ENCODE results near the gene PRR20G. TPM values are rescaled to one million over a fixed set of nuclear protein-coding genes. Genes with fewer than 3 reads are reported as not detected.

Gene PRR20G
- total and polyA plus RNA-seq, 3 donors from 2014 or later: 9.1 to 12.8 (median 10.5) TPM

DNA sequence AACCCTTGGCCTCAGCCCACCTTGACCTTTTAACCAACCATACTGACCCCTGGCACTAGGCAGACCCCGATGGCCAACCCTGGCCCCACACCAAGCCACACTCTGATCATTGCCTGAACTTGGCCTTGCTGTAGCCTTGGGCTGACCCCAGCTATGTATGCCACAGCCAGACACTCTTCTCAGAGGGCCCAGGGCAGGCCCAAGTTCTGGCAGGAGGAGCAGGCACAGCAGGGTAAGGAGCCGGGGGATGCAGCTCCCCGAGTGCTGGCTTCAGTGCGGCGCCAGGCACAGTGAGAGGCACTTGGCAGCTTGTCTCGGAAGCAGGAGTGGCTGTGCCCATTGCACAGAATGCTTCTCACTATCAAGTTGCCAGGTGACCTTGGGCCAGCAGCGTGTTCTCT is 22.3 kb downstream of the PRR20G start:
- H3K27ac ChIP-seq: no peak overlapping the region
- 71 to 74% methylated on average over 2 to 7 of the region's 7 CpGs for WGBS, 2 donors
- TF ChIP-seq POLR2A (IDR thresholded peaks at IDR 0.05): no peak
- TF ChIP-seq, protein P1, sequence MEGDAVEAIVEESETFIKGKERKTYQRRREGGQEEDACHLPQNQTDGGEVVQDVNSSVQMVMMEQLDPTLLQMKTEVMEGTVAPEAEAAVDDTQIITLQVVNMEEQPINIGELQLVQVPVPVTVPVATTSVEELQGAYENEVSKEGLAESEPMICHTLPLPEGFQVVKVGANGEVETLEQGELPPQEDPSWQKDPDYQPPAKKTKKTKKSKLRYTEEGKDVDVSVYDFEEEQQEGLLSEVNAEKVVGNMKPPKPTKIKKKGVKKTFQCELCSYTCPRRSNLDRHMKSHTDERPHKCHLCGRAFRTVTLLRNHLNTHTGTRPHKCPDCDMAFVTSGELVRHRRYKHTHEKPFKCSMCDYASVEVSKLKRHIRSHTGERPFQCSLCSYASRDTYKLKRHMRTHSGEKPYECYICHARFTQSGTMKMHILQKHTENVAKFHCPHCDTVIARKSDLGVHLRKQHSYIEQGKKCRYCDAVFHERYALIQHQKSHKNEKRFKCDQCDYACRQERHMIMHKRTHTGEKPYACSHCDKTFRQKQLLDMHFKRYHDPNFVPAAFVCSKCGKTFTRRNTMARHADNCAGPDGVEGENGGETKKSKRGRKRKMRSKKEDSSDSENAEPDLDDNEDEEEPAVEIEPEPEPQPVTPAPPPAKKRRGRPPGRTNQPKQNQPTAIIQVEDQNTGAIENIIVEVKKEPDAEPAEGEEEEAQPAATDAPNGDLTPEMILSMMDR (IDR thresholded peaks at IDR 0.05): no peak
- H3K9me3 ChIP-seq: no peaks in the 10 kb centered on the region
- no peaks in the 10 kb centered on the region for H3K27me3 ChIP-seq
- H3K4me1 ChIP-seq: no peaks in the 10 kb centered on the region
- DNase-seq: no peak
- no peak overlapping the region for H3K4me3 ChIP-seq
- no peaks in the 10 kb centered on the region for H3K36me3 ChIP-seq (ENCODE audit: low read depth, missing control alignments)
- intact Hi-C loops (cut with DNase I; ENCODE audit: low total_unique reads): no loop called here

DNA sequence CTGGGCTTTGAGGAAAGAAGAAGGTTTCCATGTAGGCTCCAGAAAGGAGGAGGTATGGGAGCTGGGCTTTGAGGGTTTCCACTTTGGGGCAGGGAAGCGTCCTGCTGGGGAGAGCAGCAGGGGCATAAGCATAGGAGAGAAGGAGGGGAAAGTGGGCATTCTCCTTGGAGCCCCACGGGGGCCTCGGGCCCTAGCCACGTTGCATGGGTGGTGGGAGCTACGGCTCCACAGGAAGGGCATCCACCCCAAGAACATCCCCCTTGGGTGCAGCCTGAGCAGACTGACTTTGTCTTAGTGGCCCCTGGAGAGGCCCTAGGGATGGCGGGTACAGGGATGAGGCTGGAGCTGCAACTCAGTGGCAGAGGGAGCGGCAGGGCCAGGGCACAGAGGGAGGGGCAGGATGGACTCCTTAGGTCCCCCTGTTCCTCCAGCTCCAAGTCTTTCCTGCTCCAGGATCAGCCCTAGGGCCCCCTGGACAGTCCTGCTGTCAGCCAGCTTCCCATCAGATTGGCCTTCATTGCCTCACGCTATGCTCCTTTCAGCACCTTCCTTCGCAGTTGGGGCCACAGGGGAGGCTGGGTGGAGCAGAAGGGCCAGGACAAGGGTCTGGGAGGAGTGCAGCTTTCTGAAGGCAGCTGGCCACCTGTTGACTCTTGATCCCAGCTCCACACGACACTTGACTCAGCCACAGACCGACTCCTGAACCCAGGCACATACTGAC is 22.9 kb downstream of the PRR20G start:
- Histone ChIP-seq H3K36me3 (ENCODE audit: low read depth, missing control alignments) (no peaks in the 10 kb centered on the region), H3K27ac (no peak overlapping the region), H3K27me3 (no peaks in the 10 kb centered on the region), H3K4me3 (no peak overlapping the region), H3K9me3 (no peaks in the 10 kb centered on the region), H3K4me1 (no peaks in the 10 kb centered on the region)
- TF ChIP-seq POLR2A (IDR thresholded peaks at IDR 0.05): no peak
- TF ChIP-seq, protein P1 (IDR thresholded peaks at IDR 0.05): no peak
- intact Hi-C loops (cut with DNase I; ENCODE audit: low total_unique reads): no loop called here
- 91 to 95% methylated on average over 10 to 11 of the region's 11 CpGs for WGBS, 2 donors
- no peak for DNase-seq

DNA sequence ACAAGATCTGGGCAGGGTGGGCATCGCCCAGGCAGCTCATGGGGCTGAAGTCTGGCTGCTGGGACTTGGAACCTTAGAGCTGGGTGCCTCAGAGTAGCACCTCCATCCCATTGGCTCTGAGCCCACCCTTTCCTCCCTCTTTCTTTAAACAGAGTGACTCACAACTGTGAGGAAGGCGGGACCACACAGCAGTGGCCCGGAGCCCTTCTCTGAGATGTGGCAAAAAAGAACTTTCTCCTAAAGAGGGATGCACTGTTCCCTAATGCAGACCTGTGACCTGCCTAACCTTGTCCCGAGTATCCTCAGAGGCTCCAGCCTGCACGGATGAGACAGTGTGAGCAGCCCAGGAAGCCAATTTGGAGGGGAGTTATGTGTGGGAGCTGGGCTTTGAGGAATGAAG is 23.6 kb downstream of the PRR20G start:
- Histone ChIP-seq H3K27me3 (no peaks in the 10 kb centered on the region), H3K4me3 (no peak overlapping the region), H3K36me3 (ENCODE audit: low read depth, missing control alignments) (no peaks in the 10 kb centered on the region), H3K27ac (no peak overlapping the region), H3K9me3 (no peaks in the 10 kb centered on the region), H3K4me1 (no peaks in the 10 kb centered on the region)
- no peak for TF ChIP-seq POLR2A (IDR thresholded peaks at IDR 0.05)
- TF ChIP-seq, protein P1 (IDR thresholded peaks at IDR 0.05): no peak
- no peak for DNase-seq
- WGBS, 2 donors: 61 to 62% methylated on average over 3 to 5 of the region's 5 CpGs
- intact Hi-C loops (cut with DNase I; ENCODE audit: low total_unique reads): no loop called here

DNA sequence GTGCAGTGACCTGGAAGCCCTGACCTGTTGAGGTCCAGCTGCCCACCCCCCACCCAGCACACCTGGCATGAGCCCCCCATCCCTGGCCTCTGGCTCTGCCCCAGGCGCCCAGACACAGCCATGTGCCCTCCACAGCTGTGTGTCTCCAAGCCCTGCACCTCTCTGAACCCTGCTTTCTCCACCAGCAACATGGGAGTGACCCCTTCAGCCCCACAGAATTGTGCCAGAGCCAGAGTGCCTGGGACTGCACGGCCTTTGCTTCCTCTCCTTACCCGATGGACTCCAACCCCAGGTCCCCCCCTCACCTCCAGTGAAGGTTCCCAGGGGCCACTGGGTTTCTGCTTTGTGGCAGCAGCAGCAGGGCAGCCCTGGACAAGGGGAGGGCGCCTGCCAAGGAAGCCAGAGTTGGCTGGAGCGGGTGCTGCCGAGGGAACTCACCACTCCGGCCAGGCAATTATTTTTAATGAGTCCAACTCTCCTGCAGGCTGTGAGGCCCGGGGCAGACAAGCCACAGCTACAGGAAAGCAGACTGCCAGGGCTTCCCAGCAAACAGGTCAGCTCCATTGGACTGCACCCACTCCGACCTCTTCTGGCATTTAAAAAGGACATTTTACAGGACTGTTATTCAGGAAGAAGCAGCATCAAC is 24.1 kb downstream of the PRR20G start:
- Histone ChIP-seq H3K36me3 (ENCODE audit: low read depth, missing control alignments) (no peaks in the 10 kb centered on the region), H3K27ac (no peak overlapping the region), H3K27me3 (no peaks in the 10 kb centered on the region), H3K4me1 (no peaks in the 10 kb centered on the region), H3K4me3 (no peak overlapping the region), H3K9me3 (no peaks in the 10 kb centered on the region)
- intact Hi-C loops (cut with DNase I; ENCODE audit: low total_unique reads): no loop called here
- no peak for TF ChIP-seq POLR2A (IDR thresholded peaks at IDR 0.05)
- 53 to 65% methylated on average over 7 to 9 of the region's 9 CpGs for WGBS, 2 donors
- DNase-seq: no peak

DNA sequence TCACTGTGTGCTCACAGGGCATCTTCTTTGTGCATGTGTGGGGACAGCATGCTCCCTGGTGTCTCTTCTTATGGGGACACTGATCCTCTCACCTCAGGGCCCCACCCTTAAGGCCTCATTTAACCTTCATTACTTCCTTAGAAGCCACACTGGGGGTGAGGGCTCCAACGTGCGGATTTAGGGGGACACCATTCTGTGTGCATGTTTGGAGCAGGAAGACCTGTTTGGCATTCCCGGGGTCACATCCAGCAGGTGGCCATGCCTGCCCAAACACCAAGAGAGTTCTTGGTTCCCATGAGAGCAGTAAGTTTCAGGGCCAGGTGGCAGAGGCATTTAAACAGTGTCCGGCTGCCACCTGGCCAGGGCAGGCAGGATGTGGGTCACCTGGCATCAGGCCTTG is 24.8 kb downstream of the PRR20G start:
- intact Hi-C loops (cut with DNase I; ENCODE audit: low total_unique reads): no loop called here
- Histone ChIP-seq H3K36me3 (ENCODE audit: low read depth, missing control alignments) (no peaks in the 10 kb centered on the region), H3K9me3 (no peaks in the 10 kb centered on the region), H3K4me3 (no peak overlapping the region), H3K27ac (no peak overlapping the region), H3K27me3 (no peaks in the 10 kb centered on the region), H3K4me1 (no peaks in the 10 kb centered on the region)
- no peak for DNase-seq
- 98% methylated on average over 4 of the region's 4 CpGs; no CpG with 5 or more reads in 1 of the 2 donors for WGBS, 2 donors
- no peak for TF ChIP-seq POLR2A (IDR thresholded peaks at IDR 0.05)
- TF ChIP-seq, protein P1 (IDR thresholded peaks at IDR 0.05): no peak
